Inflammatory macrophage treated with lipopolysaccharide for 4 hours (primary cell): ENCODE results near the gene BMP7.

Experiments
- DNase-seq: peaks from one replicate; pipeline ENCODE4 v3.0.0-alpha.2; 2020

Gene BMP7

DNA sequence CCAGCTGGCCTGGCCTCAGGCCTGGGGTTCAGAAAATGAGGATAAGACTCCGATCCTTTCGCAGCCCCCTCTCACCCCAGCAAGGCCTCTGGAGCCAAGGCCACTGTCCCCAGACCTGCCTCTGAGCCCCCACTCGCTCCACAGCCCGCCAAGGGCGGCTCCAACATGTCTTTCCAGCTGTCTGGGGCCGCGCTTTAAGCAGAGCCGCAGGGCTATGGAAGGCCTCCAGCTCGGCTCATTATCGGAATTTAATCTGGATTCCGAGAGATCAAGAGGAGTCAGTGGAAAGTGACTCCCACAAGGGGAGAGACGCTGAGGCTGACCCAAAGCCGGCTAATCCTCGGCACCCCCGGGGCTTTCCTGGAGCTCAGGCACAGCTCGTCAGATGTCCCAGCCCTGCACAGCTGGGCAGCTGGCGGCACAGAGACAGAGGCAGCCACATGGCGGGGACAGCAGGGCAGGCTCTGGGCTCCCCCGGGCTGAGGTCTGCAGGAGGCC is 41.8 kb downstream of the BMP7 start:
- no peak for DNase-seq

DNA sequence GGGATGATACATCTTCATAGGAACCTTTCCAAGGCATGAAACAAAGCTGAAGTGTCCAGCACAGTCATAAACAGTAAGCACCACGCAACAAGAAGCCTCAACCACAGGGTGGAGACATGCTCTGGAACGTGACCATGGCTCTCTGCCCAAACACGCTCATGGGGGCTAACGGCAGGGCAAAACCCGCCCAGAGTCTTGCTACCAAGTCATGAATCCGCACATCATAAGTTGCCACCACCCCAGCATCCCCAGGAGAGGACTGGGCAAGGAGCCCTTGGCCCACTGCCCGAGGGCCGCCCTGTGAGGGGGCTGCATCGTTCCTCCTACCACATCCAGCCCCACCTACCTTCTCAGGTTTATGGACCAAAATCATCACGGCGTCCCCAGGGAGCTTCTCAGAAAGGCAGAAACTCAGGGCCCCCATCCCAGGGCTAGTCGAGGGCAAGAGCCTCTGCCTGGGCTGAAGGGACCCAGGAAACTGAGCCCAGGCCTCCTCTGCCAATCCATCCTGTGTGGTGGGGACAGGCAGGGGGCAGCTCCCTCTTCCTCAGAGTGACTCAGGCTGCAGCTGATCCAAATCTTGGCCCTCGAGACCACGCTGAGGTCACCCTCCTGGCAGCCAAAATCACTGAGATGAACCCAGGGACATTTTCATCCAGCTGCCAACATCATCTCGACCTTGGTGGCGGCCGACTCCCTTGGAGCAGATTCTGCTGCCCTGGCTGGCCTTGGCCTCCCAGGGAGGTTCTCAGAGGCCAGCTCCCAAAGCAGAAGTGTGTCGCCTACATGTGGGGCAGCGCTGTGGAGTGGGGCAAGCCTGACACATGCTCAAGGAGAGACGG is 42.6 kb downstream of the BMP7 start:
- DNase-seq = no peak

DNA sequence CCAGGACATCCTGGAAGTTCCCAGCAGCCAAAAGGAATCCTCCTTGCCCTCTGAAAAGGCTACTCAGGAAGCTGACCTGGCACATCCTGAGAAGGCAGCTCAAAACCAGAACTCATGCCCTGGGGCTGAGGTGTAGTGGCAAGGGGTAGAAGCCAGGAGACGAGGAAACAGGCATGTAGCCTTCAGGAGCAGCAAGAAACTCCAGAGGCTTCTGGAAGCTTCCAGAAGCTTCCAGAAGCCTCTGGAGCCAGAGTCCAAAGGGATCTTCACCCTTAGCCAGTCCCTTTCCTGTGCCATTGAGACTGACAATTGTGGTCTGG is 43.9 kb downstream of the BMP7 start:
- no peak for DNase-seq

DNA sequence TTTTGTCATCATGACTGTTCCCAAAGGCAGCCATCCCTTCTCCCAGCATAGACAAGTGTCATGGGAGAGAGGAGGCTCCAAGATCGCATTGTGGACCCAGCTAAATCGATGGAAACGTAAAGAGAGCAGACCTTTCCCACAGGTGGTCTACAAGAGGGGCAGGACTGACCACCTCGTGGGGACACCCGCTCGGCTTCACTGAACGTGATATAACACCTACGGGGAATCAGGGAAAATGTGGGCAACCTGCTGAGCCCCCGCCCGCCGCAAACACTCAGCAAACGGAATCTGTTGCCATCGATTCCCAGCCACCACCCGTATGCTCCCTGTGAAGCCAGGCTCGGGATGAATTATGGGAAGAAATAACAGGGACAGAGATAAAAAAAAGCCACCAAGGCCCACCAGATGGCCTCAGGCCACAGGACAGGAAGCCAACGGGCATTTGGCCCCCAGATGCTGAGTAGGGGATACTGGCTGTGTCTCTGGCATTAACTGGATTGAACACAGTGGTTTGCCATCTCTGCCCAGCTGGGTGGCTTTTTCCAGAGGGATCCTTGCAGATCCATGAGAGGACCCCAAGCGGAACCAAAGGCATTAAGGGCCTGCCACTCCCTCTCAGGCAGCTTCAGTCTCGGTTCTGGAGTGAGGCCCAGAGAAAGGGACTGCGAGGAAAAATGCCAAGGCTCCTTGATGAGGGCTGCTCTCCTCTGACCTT is 44.4 kb downstream of the BMP7 start:
- DNase-seq = no peak

DNA sequence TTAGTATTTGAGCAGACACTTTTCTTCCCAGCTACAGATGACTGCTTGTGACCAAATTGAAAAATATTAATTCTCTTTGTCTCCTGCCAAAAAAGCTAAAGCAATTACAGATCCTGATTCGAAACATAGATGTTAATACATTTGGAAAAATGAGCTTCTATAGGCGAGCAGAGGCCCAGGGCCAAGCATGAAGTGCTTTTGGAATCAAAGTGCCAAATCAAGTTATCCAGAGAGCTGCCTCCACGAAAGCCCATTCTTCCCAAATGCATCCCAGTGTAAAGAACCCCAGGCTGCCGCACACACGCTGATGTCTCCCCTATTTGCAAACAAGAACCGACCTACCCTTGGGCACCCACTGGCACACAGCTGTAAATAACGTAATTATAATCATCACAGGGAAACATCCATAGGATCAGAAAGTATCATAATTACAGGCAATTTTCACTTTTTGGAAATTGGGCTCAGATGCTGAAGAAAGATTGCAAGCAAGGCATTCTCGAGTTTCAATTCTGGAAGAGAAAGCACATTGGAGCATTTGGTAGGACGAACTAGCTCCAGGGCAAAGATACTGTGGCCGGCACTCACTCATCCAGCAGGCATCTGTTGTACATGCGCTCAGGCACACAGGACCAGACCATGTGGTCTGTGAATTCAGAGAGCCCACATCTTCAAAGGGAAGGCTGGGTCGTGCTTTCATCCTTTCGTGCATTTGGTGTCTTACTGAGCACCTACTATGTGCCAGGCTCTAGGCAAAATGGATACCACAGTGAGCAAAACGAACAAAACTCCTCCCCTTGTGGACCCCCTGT is 45.9 kb downstream of the BMP7 start:
- DNase-seq = no peak

DNA sequence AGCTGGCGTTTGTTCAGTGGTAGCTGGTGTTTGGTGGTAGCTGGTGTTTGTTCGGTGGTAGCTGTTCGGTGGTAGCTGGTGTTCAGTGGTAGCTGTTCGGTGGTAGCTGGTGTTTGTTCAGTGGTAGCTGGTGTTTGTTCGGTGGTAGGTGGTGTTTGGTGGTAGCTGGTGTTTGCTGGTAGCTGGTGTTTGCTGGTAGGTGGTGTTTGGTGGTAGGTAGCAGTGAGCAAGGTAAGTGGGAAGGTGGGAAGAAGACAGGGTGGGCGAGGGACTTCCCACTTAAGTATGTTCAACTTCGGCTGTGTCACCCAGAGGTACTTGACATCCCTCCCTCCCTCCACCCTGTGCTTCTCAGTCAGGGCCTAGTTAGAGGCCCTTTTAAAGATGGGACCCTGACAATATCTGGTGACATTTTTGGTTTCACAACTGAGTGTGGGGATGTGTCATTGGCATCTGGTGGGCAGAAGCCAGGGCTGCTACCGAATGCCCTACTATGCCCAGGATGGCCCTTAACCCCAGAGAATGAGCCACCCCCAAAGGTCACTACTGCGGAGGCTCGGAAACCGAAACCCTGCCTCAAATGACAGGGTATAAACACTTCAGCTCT is 47.3 kb downstream of the BMP7 start:
- no peak for DNase-seq

DNA sequence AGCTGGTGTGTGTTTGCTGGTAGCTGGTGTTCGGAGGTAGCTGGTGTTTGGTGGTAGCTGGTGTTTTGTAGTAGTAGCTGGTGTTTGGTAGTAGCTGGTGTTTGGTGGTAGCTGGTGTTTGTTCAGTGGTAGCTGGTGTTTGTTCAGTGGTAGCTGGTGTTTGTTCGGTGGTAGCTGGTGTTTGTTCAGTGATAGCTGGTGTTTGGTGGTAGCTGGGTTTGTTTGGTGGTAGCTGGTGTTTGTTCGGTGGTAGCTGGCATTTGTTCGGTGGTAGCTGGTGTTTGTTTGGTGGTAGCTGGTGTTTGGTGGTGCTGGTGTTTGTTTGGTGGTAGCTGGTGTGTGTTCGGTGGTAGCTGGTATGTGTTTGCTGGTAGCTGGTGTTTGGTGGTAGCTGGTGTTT is 48.0 kb downstream of the BMP7 start:
- DNase-seq = no peak

DNA sequence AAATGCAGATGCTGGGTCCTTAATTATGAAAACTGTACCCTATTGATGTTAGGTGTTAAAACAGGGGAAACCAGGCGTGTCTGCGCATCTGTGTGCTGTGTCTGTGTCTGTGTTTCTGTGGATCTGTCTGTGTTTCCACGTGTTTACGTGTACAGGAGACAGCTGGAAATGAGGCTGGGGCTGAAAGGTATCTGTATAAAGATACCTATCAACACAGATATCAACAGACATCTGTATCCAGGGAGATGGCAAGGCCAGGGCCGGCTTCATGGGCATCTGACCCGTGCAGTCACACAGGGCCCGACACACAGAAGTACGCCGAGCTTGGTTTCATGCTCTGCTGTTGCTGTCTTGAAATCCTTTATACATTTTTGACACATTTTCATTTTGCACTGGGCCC is 48.6 kb downstream of the BMP7 start:
- DNase-seq = no peak

DNA sequence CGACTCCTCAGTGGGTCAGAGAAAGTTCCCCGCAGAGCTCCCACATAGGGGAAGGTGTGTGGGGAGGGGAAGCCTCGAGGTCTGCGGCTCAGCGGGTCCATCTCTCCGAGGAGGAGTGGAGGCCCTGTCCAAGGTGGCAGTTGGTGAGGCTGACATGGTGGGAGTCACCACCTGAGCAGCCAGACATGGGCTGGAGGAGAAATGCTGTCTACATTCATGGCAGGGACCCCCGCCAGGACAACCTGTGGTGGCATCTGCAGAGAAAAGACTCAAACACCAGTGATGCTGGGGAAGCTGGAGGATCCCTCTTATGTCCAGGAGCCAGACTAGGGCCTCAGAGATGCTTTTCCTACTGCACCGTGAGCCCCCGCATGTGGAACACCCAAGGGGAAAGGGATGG is 49.8 kb downstream of the BMP7 start:
- no peak for DNase-seq

DNA sequence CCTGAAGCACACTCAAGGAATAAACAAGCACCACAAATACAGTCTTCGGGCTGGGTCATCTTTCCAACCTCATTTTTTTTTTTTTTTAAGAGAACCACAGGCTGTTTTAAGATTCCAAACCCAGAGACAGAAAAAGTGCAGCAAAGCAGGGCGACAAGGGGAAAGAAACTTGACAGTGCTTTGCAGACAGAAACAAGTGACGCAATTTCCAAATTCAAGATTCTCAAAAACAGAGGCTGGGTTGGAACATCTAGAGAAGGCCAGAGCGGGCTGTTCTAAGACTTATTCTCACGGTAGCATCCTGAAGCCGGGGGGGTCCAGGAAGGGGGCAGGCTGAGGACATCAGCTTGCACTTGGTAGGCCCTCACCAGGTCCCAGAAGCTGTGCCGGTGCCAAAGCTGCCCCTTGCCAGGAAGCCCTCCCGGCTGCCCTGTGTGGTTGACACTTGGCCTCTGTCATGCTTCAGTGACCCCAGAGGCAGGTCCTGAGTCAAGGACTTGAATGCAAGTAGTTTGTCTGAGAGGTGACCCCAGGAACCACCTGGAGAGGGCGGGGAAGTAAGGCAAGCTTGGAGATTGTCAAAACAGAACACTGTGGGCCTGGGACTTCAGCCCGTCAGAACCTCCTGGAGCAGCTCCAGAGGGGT is 50.5 kb downstream of the BMP7 start:
- DNase-seq = no peak

DNA sequence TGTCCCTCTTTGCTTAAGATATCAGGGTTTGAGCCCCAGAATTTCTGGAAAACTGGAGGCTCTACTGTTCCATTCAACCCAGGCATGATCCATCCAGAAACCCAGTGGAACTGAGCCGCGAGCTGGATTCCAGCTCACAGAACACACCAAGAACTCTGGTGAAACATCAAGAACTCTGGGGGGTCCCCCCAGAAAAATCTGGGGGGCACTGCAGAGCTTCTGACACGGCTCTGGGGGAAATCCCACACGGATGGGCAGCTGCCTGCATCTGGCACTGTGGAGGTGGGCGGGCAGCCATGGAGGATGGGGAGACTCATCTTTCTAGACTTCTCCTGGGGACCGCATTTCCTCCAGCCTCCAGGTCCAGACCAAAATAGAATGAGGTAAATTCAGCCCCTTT is 51.0 kb downstream of the BMP7 start:
- no peak for DNase-seq

DNA sequence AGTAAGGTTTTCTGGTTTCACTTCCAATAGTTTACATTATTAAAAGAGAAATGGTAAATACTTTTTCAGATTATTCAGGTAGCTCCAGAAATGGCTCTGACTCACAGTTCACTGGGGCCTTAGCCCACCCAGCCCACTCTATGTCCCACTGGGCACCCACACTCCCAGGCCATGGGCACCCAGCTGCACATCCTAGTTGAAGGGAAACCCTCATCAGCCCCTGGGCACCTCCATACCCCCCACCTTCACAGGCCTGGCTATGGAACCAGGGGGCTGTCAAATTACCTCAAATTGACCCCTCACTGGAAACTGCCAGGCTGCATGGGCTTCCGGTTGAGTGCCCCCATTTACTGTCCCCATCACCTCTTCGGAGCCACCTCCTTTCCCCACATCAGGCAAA is 51.5 kb downstream of the BMP7 start:
- DNase-seq = no peak

DNA sequence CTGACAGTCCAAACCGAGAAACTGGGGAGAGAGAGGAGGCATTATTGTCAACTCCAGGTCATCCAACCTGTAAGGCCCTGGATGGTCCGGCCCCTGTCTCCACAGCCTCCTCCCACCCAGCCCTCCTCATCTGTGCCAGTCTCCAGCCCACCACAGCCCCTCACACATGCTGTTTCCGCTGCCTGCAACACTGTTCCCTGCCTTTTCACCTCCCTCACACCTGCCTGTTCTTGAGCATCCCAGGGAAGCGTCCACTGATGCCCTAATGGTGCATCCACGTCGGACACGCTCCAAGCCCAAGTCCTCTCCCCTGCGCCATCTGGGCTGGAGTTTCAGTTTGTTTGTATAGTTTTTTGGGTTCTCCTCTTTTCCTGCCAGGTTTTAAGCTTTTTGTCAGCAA is 52.0 kb downstream of the BMP7 start:
- no peak for DNase-seq

DNA sequence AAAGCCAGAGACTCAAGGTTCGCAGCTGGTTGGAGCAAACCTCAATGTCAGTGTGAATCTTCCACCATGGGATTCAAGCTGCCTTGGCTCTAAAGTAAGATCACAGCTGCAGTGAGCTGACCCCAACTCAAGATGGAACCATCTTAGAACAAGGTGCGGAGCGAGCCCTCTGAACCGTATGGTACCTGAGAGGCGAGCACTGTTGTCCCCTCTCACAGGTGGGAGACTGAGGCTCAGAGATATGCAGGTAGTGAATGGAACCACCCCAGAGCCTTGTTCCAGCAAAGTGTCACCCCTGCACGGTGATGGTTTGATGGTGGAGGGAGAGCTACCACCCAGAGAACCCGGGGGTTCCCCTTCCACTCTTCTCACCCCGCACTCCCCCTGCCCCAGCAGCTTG is 52.5 kb downstream of the BMP7 start:
- DNase-seq = no peak

DNA sequence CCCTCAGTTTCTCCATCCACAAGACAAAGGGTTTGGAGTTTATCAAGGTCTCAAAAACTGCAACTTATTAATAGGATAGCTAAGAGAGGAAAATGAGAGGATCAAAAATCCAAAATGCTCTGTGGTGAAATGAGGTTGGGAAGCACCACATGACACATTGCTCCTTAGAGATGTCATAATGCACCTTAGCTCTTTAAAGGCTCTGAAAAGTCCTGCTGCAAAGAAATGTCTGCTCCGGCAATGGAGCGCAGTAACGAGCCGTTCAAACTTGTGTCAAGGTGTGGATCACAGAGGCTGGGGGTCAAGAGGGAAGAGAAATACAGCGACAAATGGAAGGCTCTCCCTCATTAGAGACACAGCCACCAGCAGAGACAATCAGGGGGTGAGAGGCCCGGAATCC is 53.1 kb downstream of the BMP7 start:
- no peak for DNase-seq

DNA sequence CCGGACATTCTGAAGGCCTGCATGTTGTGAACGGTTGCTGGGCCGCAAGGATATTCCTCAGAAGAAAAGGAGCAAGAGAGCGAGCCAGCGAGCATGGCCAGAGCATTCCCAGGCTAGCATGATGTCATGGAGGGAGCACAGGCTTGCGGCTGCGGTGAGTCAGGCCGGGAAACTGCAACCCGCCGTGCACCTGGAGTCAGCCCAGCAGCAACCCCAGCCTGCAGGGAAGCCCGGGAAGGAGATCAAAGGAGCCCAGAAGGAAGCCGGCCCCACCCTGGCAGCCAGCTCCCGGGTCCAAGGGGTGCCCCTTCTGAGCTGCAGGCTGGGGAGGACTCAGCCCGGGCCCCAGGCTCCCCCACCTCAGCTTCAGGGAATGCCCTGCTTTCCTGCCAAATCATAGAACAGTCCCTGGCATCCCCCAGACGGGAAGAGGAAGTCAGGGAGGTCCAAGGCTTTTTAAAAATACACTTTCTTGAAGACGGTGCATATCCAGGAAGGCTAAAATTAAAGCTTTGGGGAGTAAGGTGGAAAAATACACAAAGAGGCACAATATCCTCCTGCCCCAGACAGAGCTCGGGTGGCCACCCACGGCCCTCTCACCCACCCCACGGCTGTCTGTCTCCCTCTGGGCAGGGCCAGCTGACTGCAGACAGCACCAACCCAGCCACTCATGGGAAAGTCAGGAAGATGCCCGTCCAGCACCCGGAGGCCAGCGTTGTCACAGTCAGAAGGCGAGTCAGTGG is 53.7 kb downstream of the BMP7 start:
- no peak for DNase-seq

DNA sequence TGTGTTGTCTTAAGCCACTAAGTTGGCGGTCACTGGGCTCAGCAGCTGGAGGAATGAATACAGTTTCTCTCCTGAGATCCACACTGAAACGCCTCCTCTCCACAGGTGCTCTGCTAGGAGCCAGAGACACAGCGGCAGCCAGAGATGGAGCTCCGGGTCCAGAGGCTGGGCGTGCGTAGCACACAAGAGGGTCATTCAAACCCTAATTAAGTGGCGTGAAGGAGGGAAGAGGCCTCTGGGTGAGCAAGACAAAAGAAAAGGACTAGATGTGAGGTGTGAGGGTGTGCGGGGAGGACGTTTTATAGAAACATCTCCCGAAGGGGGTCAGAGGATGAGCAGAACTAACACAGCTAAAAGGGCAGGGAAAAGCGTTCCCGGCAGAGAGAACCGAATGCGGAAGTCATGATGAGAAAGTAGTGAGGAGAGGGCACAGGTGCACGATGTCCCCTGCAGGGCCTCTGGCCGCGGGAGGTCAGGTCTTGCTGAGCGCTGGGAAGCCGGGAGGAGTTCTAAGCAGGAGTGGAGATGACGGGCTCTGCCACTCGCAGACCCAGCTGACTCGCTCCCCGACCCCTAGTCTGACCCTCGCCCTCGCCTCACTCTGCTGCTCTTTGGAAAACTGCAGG is 54.4 kb downstream of the BMP7 start:
- DNase-seq = no peak

DNA sequence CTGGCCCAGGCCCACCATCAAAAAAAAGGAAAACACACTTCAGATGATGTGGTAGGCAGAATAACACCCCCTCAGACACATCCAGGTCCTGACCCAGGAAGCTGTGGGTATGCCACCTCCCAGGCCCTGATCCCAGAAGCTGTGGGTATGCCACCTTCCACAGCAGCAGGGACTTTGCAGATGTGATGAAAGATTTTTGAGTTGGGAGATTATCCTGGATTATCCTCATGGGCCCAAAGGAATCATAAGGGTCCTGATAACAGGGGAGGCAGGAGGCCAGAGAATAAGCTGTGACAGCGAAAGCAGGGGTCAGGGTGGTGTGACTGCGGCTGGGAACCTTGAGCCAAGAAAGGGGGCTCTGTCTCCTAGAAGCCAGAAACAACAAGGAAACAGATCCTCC is 55.0 kb downstream of the BMP7 start:
- DNase-seq = no peak

DNA sequence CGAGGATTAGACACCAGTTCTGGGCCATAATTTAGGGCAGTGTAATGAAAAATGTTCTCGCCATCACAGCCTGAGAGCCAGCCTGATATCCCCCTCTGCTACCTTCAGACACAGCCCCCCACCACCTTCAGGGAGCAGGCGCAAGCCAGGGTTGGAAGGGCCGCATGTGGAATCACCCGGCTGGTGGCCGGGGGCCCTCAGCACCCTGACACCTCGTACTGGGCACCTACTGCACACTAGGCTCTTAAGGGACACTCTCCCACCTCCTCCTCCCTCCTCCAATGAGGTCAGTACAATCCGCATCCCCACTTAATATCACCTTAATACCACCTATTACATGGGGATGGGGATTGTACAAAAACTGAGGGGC is 55.5 kb downstream of the BMP7 start:
- DNase-seq = no peak

DNA sequence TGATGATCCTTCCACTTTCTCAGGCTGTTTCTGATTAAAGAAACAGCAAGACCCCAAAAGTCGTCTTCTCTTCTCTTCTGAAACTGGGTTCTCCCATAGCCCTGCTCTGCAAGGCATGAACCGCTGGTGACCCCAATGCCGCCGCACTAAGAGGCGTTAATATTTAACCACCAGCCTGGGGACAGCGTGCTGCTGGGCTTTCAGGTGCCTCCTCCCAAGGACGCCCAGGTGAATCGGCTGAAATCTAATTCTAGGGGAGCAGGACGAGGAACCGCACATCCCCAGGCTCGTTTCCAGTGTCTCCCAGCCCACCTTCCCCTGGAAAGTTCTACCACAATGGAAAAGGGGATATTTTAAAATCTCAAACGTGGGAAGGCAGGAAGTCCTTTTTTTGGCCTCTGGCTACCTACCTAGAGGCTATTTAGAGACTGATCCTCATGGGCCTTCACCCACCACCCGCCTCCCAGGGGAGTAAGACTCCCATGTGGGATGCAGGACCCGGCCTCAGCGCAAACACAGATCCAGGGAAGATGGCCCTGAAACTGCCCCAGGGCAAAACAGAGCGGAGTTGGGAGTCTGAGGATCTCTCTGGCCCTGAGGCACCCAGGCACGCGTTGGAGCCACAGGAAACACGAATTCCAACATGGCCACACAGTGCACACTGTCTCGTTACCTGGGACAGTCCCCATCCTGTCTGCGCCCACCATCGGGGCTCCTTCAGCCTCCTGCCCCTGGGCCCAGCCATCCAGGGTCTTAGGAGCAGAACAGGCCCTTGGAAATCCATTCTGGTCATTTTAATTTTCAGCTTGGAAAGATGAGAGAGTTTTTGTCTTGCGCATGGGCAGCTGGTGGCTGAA is 56.2 kb downstream of the BMP7 start:
- DNase-seq = no peak

DNA sequence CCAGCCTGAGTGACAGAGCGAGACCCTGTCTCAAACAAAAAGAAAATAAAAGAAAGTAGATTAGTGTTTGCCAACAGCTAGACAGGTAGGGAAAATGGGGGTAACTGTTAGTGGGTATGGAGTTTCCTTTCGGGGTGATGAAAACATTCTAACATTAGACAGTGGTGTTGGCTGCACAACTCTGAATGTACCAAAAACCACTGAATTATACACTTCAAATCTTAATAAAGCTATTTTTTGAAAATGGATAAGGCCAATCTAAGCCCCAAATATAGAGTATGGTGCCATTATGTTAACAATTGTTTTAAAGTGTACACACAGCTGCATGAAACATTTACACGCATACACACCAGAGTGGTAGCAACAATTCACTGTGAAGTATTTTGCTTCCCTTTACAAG is 57.0 kb downstream of the BMP7 start:
- DNase-seq = no peak
